Thyroid gland (tissue), 4 donors: Measurements from ENCODE around the gene CAP1. TPM values are rescaled to one million over a fixed set of nuclear protein-coding genes. Genes with fewer than 3 reads are reported as not detected.

Experiments
- DNase-seq, 2 donors: peaks; one replicate each; pipeline ENCODE4 v3.0.0-alpha.2; 2019
- H3K27ac ChIP-seq, 3 donors: fragments of 200-600 bp; sonication (generic); 1 replicate in 2 of 3; 2 replicates in 1 of 3; pipeline ENCODE4 v1.5.1; 2016 to 2019; ENCODE audit warnings: mild to moderate bottlenecking in 1 of 3, moderate library complexity in 1 of 3
- H3K27me3 ChIP-seq: fragments of 200-600 bp; sonication (generic); one replicate; pipeline ENCODE4 v1.5.1; 2019
- H3K36me3 ChIP-seq, 2 donors: fragments of 200-600 bp; sonication (generic); one replicate each; pipeline ENCODE4 v1.5.1; 2016 to 2019
- H3K4me1 ChIP-seq, 2 donors: fragments of 200-600 bp; sonication (generic); one replicate each; pipeline ENCODE4 v1.5.1; 2017 to 2019
- H3K4me3 ChIP-seq, 3 donors: fragments of 200-600 bp; sonication (generic); replicated peaks in 1 of 3; 1 replicate in 2 of 3; 2 replicates in 1 of 3; pipeline ENCODE4 v1.5.1; 2016; ENCODE audit warnings: mild to moderate bottlenecking in 1 of 3
- H3K9me3 ChIP-seq: fragments of 200-600 bp; sonication (generic); one replicate; pipeline ENCODE4 v1.5.1; 2017
- POLR2A ChIP-seq, 2 donors: fragments of 450-650 bp; IDR thresholded peaks; one replicate each; pipeline ENCODE4 v1.6.1; 2017; ENCODE audit warnings: antibody characterized with exemption in 2 of 2, mild to moderate bottlenecking in 2 of 2, moderate library complexity in 1 of 2
- WGBS, 2 donors: methylation state at CpG; one replicate each; pipeline ENCODE4 v1.1.5; 2017; 5-methylcytosine and 5-hydroxymethylcytosine counted together
- intact Hi-C: fragments of 100-400 bp; cut with DNase I; formaldehyde crosslinking; loops from one replicate; pipeline ENCODE4 v1.15.1; 2023
- total RNA-seq, 4 donors: library from RNA; depleted of rRNA; stranded (reverse); fragments of >200 nt; gene quantifications; one replicate each; pipeline ENCODE4 v1.2.3, GENCODE V29; 2016
- TF ChIP-seq, protein P1 (sequence below), 6 experiments: fragments of 200-600 bp in 3 of 6; fragments of 450-650 bp in 3 of 6; sonication (generic) in 3 of 6; IDR thresholded peaks; one replicate each; pipeline ENCODE4 v1.5.1; 2016 to 2019; ENCODE audit warnings: antibody characterized with exemption in 6 of 6, mild to moderate bottlenecking in 2 of 6, inconsistent platforms in 1 of 6, moderate library complexity in 1 of 6

CAP1 gene
- total RNA-seq, 4 donors from 2014 or later, result 204 to 247 (median 227) TPM

DNA sequence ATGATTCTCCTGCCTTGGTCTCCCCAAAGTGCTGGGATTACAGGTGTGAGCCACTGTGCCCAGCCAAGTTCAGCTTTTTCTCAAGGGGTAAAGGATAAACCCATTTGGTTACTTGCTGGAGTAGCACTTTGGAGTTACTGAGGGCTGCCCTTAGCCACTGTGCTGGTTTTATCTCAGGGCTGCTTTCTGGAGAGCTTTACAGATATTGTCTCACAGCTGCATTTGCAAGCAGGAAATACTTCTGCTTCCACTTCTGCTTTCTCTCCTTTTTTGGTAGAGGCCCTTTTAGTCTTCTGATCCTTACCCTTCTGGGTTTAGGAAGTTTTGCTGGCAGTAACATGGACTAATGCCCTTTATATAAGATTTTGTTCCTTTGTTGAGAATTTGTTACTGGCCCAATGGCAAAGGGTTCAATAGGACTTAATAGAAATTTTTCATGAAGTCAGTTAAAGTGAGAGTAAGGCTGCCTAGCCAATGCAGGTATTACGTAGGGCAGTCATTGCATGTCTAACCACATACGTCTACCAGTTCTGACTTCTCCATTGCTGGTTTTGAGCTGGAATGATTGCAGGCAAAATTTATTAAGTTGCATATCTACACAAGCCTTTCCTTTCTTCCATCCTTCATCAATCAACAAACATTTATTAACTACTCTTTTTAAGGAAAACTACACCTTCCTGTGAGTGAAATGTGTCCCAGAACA, 24.4 kb downstream of the CAP1 start:
- Histone ChIP-seq H3K4me3 (no peak overlapping the region), H3K27me3 (no peaks in the 10 kb centered on the region), H3K9me3 (no peaks in the 10 kb centered on the region), H3K36me3 (peaks cover 72 to 76% of the 10 kb centered on the region in 2 donors), H3K4me1 (peaks cover under 1 to 14% of the 10 kb centered on the region in 2 donors), H3K27ac (no peak overlapping the region)
- DNase-seq, result no peak
- TF ChIP-seq POLR2A (IDR thresholded peaks at IDR 0.05), result no peak
- TF ChIP-seq, protein P1, sequence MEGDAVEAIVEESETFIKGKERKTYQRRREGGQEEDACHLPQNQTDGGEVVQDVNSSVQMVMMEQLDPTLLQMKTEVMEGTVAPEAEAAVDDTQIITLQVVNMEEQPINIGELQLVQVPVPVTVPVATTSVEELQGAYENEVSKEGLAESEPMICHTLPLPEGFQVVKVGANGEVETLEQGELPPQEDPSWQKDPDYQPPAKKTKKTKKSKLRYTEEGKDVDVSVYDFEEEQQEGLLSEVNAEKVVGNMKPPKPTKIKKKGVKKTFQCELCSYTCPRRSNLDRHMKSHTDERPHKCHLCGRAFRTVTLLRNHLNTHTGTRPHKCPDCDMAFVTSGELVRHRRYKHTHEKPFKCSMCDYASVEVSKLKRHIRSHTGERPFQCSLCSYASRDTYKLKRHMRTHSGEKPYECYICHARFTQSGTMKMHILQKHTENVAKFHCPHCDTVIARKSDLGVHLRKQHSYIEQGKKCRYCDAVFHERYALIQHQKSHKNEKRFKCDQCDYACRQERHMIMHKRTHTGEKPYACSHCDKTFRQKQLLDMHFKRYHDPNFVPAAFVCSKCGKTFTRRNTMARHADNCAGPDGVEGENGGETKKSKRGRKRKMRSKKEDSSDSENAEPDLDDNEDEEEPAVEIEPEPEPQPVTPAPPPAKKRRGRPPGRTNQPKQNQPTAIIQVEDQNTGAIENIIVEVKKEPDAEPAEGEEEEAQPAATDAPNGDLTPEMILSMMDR (IDR thresholded peaks at IDR 0.05), result no peak
- WGBS, 2 donors, result 93 to 94% methylated on average over 2 of the region's 2 CpGs
- intact Hi-C loops, result no loop called here

DNA sequence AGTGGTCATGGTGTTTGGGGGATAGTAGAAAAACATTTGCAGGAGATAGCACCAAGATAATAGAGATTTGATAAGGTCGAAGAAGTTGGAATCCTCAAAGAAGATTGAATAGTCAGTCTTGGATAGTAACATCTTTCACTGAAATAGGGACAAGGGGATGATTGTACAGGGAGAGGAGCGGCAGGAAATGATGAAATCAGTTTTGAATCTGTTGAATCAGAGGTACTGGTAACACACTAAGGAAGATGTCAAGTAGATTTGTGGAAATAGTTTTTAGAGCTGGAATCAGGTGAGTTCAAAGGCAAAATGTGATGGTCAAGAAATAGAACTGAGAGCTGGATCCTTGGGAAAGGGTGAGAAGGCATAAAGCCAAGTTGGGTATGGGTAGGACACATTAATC, 26.5 kb downstream of the CAP1 start:
- WGBS, 2 donors, result 91 to 92% methylated on average over 2 of the region's 2 CpGs
- DNase-seq, result no peak
- intact Hi-C loops, result no loop called here
- Histone ChIP-seq H3K9me3 (no peaks in the 10 kb centered on the region), H3K4me3 (no peak overlapping the region), H3K4me1 (peaks cover 0 to 3% of the 10 kb centered on the region in 2 donors), H3K36me3 (peaks cover 74 to 90% of the 10 kb centered on the region in 2 donors), H3K27ac (no peak overlapping the region), H3K27me3 (no peaks in the 10 kb centered on the region)
- no peak for TF ChIP-seq POLR2A (IDR thresholded peaks at IDR 0.05)
- TF ChIP-seq, protein P1 (IDR thresholded peaks at IDR 0.05), result no peak

DNA sequence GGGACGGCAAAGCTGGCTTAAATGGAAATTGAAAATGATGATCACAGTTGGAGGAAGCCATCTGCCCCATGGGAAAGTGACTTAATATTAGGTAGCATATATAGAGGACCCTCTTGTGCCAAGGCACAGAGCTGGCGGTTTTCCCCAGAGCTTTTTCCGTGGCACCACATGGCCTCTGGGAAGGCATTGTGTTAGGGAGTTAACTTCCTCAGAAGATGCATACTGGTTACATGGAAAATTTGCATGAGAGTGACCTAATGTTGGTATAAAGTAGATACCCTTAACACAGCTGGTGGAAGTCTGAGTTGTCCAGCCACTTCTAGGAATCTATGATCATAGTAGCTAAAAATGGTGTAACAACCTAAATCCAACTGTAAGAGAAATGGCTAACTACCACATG, 27.3 kb downstream of the CAP1 start:
- DNase-seq, result no peak
- WGBS, 2 donors, result 88 to 100% methylated on average over 3 of the region's 3 CpGs
- Histone ChIP-seq H3K27me3 (no peaks in the 10 kb centered on the region), H3K27ac (no peak overlapping the region), H3K4me1 (no peaks in the 10 kb centered on the region), H3K36me3 (peaks cover 79 to 96% of the 10 kb centered on the region in 2 donors), H3K9me3 (no peaks in the 10 kb centered on the region), H3K4me3 (no peak overlapping the region)
- TF ChIP-seq, protein P1 (IDR thresholded peaks at IDR 0.05), result no peak
- TF ChIP-seq POLR2A (IDR thresholded peaks at IDR 0.05), result no peak
- intact Hi-C loops, result no loop called here

DNA sequence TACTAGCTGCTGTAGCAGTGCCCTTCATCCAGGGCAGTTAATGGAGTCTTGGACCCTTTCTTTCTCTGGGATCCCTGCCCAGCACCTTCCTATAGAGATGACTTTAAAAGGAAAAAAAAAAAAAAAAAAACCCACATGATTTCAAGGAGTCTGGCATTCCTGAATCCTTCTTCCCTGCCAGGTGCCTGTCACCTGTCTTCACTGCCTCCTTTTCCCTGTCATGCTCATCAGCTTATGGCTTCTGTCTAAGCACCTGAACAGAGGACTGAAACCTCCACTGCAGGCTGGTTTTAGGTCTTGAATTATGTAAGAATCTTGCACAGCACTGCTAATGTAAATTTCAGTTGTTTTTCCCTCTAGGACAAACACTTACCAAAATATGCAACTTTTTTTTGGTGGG, 31.6 kb downstream of the CAP1 start:
- no peak for DNase-seq
- H3K36me3 ChIP-seq, result peaks cover 55 to 67% of the 10 kb centered on the region in 2 donors
- H3K27ac ChIP-seq, result no peak overlapping the region
- H3K4me3 ChIP-seq, result no peak overlapping the region
- H3K9me3 ChIP-seq, result no peaks in the 10 kb centered on the region
- TF ChIP-seq POLR2A (IDR thresholded peaks at IDR 0.05), result no peak
- TF ChIP-seq, protein P1 (IDR thresholded peaks at IDR 0.05), result no peak
- peaks cover 0 to 10% of the 10 kb centered on the region in 2 donors for H3K4me1 ChIP-seq
- H3K27me3 ChIP-seq, result no peaks in the 10 kb centered on the region
- intact Hi-C loops, result no loop called here

DNA sequence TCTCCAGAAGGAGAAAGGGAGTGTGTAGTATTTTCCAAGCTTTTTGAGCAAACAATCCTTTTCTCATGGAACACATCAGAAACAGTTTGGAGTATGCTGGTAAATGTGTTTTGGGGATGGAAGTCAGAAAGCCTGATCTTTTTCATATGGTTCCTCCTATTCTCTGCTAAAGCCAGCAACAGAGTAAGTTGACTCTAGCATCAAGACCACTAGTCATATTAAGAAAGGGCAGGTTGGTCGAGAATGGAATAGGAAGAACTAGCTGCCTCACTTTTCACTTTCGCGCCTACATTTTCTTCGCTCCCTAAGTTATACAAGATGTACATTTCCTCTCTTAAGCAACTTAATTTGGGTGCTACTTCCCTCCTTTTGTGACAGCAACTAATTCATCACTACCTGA, 32.5 kb downstream of the CAP1 start:
- no peak for DNase-seq
- no peak overlapping the region for H3K4me3 ChIP-seq
- no peaks in the 10 kb centered on the region for H3K27me3 ChIP-seq
- 91 to 92% methylated on average over 4 of the region's 4 CpGs for WGBS, 2 donors
- TF ChIP-seq, protein P1 (IDR thresholded peaks at IDR 0.05), result no peak
- TF ChIP-seq POLR2A (IDR thresholded peaks at IDR 0.05), result no peak
- H3K27ac ChIP-seq, result no peak overlapping the region
- intact Hi-C loops, result no loop called here
- H3K9me3 ChIP-seq, result no peaks in the 10 kb centered on the region
- peaks cover 49 to 58% of the 10 kb centered on the region in 2 donors for H3K36me3 ChIP-seq
- peaks cover 0 to 10% of the 10 kb centered on the region in 2 donors for H3K4me1 ChIP-seq
